Measurements from ENCODE around the gene CLASRP. TPM values are rescaled to one million over a fixed set of nuclear protein-coding genes. Genes with fewer than 3 reads are reported as not detected.
"Not testable (repeated sequence)": the region's sequence is repeated elsewhere in the genome, so short reads cannot be mapped to it uniquely, and the experiment has no call there.

Gene CLASRP
- total RNA-seq = 10 to 100 TPM; 11.6 to 35.0 TPM
- 10 to 100 TPM; 60.6 to 97.3 TPM for polyA plus RNA-seq (ENCODE audit: insufficient read length in 2 of 2)
- long read RNA-seq, donor 1, partial matches to known transcripts = 6 of 9 reads
- long read RNA-seq, donor 1, other reads (novel, unspliced or antisense) = 0 of 9 reads
- long read RNA-seq, donor 2, partial matches to known transcripts = 0 of 2 reads
- long read RNA-seq, donor 2, other reads (novel, unspliced or antisense) = 0 of 2 reads
- long read RNA-seq, donor 3, partial matches to known transcripts = 0 of 2 reads
- long read RNA-seq, donor 3, other reads (novel, unspliced or antisense) = 0 of 2 reads
- long read RNA-seq, donor 4, transcript CLASRP-215 (4 exons, 582 nt) = major isoform, 5 of 17 reads
- long read RNA-seq, donor 4, partial matches to known transcripts = 0 of 17 reads
- long read RNA-seq, donor 4, other reads (novel, unspliced or antisense) = 0 of 17 reads

- Histone ChIP-seq H3K4me1 (ENCODE audit: control insufficient read depth, insufficient read depth, low read length) (peaks cover 23% of the 10 kb centered on the region), H3K27ac (ENCODE audit: low read depth, low read length) (peak within 1 kb of the TSS; percentile 91), H3K27me3 (ENCODE audit: control insufficient read depth, insufficient read depth, low read length) (no peaks in the 10 kb centered on the region), H3K9me3 (ENCODE audit: control insufficient read depth, insufficient read depth, low read length) (no peaks in the 10 kb centered on the region), H3K4me3 (ENCODE audit: low read depth, low read length) (peak within 1 kb of the TSS; percentile 89), H3K36me3 (ENCODE audit: control insufficient read depth, insufficient read depth, low read length) (peaks cover 48% of the 10 kb centered on the region)
- DNase-seq (ENCODE audit: low read depth in 4 of 6, low spot score in 6 of 6) = peak; percentile 75 to 97 (median 84)
- 2% methylated on average over 62 of the region's 62 CpGs for WGBS (ENCODE audit: insufficient coverage)
Measured at GRCh38 chr19:45038931-45039893, at the start of gene CLASRP. Gene CLASRP (plus strand): TSS chr19:45039045. CDS start chr19:45040213, 1,168 bp downstream.

GRCh38 chr19:44990459-44990858 is 48.4 kb upstream of the CLASRP start:
- WGBS (ENCODE audit: insufficient coverage) = 93% methylated on average over 11 of the region's 14 CpGs
- no peak overlapping the region for H3K4me3 ChIP-seq (ENCODE audit: low read depth, low read length)
- no peaks in the 10 kb centered on the region for H3K27me3 ChIP-seq (ENCODE audit: control insufficient read depth, insufficient read depth, low read length)

GRCh38 chr19:44990966-44991365 is 47.9 kb upstream of the CLASRP start:
- no peak overlapping the region for H3K4me3 ChIP-seq (ENCODE audit: low read depth, low read length)
- H3K36me3 ChIP-seq (ENCODE audit: control insufficient read depth, insufficient read depth, low read length) = peaks cover 91% of the 10 kb centered on the region
- WGBS (ENCODE audit: insufficient coverage) = 94% methylated on average over 12 of the region's 12 CpGs
- H3K27ac ChIP-seq (ENCODE audit: low read depth, low read length) = no peak overlapping the region
- DNase-seq (ENCODE audit: low read depth in 4 of 6, low spot score in 6 of 6) = no peak
- no peaks in the 10 kb centered on the region for H3K27me3 ChIP-seq (ENCODE audit: control insufficient read depth, insufficient read depth, low read length)
- H3K9me3 ChIP-seq (ENCODE audit: control insufficient read depth, insufficient read depth, low read length) = no peaks in the 10 kb centered on the region
- H3K4me1 ChIP-seq (ENCODE audit: control insufficient read depth, insufficient read depth, low read length) = peaks cover 12% of the 10 kb centered on the region

More at GRCh38 chr19:44990459-44990858, 48.4 kb upstream of the CLASRP start:
- Histone ChIP-seq H3K9me3 (ENCODE audit: control insufficient read depth, insufficient read depth, low read length) (no peaks in the 10 kb centered on the region), H3K36me3 (ENCODE audit: control insufficient read depth, insufficient read depth, low read length) (peaks cover 95% of the 10 kb centered on the region), H3K27ac (ENCODE audit: low read depth, low read length) (no peak overlapping the region), H3K4me1 (ENCODE audit: control insufficient read depth, insufficient read depth, low read length) (peaks cover 12% of the 10 kb centered on the region)
- DNase-seq (ENCODE audit: low read depth in 4 of 6, low spot score in 6 of 6) = no peak

- Histone ChIP-seq H3K4me1 (ENCODE audit: control insufficient read depth, insufficient read depth, low read length) (peaks cover 12% of the 10 kb centered on the region), H3K4me3 (ENCODE audit: low read depth, low read length) (no peak overlapping the region), H3K9me3 (ENCODE audit: control insufficient read depth, insufficient read depth, low read length) (no peaks in the 10 kb centered on the region), H3K27me3 (ENCODE audit: control insufficient read depth, insufficient read depth, low read length) (no peaks in the 10 kb centered on the region), H3K27ac (ENCODE audit: low read depth, low read length) (no peak overlapping the region), H3K36me3 (ENCODE audit: control insufficient read depth, insufficient read depth, low read length) (peaks cover 76% of the 10 kb centered on the region)
- 91% methylated on average over 43 of the region's 44 CpGs for WGBS (ENCODE audit: insufficient coverage)
- DNase-seq (ENCODE audit: low read depth in 4 of 6, low spot score in 6 of 6) = no peak
Measured at GRCh38 chr19:44992336-44993163, 46.3 kb upstream of the CLASRP start.

- Histone ChIP-seq H3K27ac (ENCODE audit: low read depth, low read length) (no peak overlapping the region), H3K9me3 (ENCODE audit: control insufficient read depth, insufficient read depth, low read length) (no peaks in the 10 kb centered on the region), H3K27me3 (ENCODE audit: control insufficient read depth, insufficient read depth, low read length) (no peaks in the 10 kb centered on the region), H3K4me1 (ENCODE audit: control insufficient read depth, insufficient read depth, low read length) (peaks cover 7% of the 10 kb centered on the region), H3K4me3 (ENCODE audit: low read depth, low read length) (no peak overlapping the region), H3K36me3 (ENCODE audit: control insufficient read depth, insufficient read depth, low read length) (peaks cover 67% of the 10 kb centered on the region)
- no peak for DNase-seq (ENCODE audit: low read depth in 4 of 6, low spot score in 6 of 6)
- 93% methylated on average over 6 of the region's 6 CpGs for WGBS (ENCODE audit: insufficient coverage)
Measured at GRCh38 chr19:44993526-44993925, 45.3 kb upstream of the CLASRP start.

- H3K27me3 ChIP-seq (ENCODE audit: control insufficient read depth, insufficient read depth, low read length) = no peaks in the 10 kb centered on the region
- H3K9me3 ChIP-seq (ENCODE audit: control insufficient read depth, insufficient read depth, low read length) = no peaks in the 10 kb centered on the region
- H3K4me3 ChIP-seq (ENCODE audit: low read depth, low read length) = no peak overlapping the region
- DNase-seq (ENCODE audit: low read depth in 4 of 6, low spot score in 6 of 6) = no peak
- H3K4me1 ChIP-seq (ENCODE audit: control insufficient read depth, insufficient read depth, low read length) = peaks cover 2% of the 10 kb centered on the region
- no peak overlapping the region for H3K27ac ChIP-seq (ENCODE audit: low read depth, low read length)
- peaks cover 61% of the 10 kb centered on the region for H3K36me3 ChIP-seq (ENCODE audit: control insufficient read depth, insufficient read depth, low read length)
- 91% methylated on average over 11 of the region's 12 CpGs for WGBS (ENCODE audit: insufficient coverage)
Measured at GRCh38 chr19:44993926-44994537, 44.8 kb upstream of the CLASRP start.

GRCh38 chr19:44998025-44998424 is 40.8 kb upstream of the CLASRP start:
- DNase-seq (ENCODE audit: low read depth in 4 of 6, low spot score in 6 of 6) = no peak
- H3K9me3 ChIP-seq (ENCODE audit: control insufficient read depth, insufficient read depth, low read length) = no peaks in the 10 kb centered on the region
- H3K27ac ChIP-seq (ENCODE audit: low read depth, low read length) = no peak overlapping the region
- no peak overlapping the region for H3K4me3 ChIP-seq (ENCODE audit: low read depth, low read length)
- peaks cover 18% of the 10 kb centered on the region for H3K4me1 ChIP-seq (ENCODE audit: control insufficient read depth, insufficient read depth, low read length)
- peaks cover 22% of the 10 kb centered on the region for H3K36me3 ChIP-seq (ENCODE audit: control insufficient read depth, insufficient read depth, low read length)
- 90% methylated on average over 4 of the region's 4 CpGs for WGBS (ENCODE audit: insufficient coverage)
- no peaks in the 10 kb centered on the region for H3K27me3 ChIP-seq (ENCODE audit: control insufficient read depth, insufficient read depth, low read length)

- not testable (repeated sequence) for H3K36me3 ChIP-seq (ENCODE audit: control insufficient read depth, insufficient read depth, low read length); H3K27me3 ChIP-seq (ENCODE audit: control insufficient read depth, insufficient read depth, low read length); H3K4me3 ChIP-seq (ENCODE audit: low read depth, low read length); H3K9me3 ChIP-seq (ENCODE audit: control insufficient read depth, insufficient read depth, low read length); DNase-seq (ENCODE audit: low read depth in 4 of 6, low spot score in 6 of 6); H3K27ac ChIP-seq (ENCODE audit: low read depth, low read length)
- 65% methylated on average over 6 of the region's 12 CpGs for WGBS (ENCODE audit: insufficient coverage)
- peaks cover 19% of the 10 kb centered on the region for H3K4me1 ChIP-seq (ENCODE audit: control insufficient read depth, insufficient read depth, low read length)
Measured at GRCh38 chr19:44999131-44999925, 39.5 kb upstream of the CLASRP start.
